HepG2 (cell line): ENCODE data around the gene SSNA1. TPM values are rescaled to one million over a fixed set of nuclear protein-coding genes. Genes with fewer than 3 reads are reported as not detected.

Experiments
- ARID5B ChIP-seq: IDR thresholded peaks from 2 replicates; pipeline ENCODE4 v1.4.0; 2020; ENCODE audit warnings: mild to moderate bottlenecking, missing genetic modification reagents
- PAX8 ChIP-seq: sonication (generic); formaldehyde crosslinking; IDR thresholded peaks from 2 replicates; pipeline ENCODE4 v1.8.0; 2022; ENCODE audit warnings: mild to moderate bottlenecking, missing genetic modification reagents, borderline replicate concordance
- POLR2AphosphoS2 ChIP-seq: IDR thresholded peaks from 2 replicates; pipeline ENCODE4 v1.6.1; 2011; ENCODE audit warnings: low read depth, low read length, improper control_type of control experiment
- REL ChIP-seq: sonication (generic); formaldehyde crosslinking; conservative IDR thresholded peaks from 2 replicates; pipeline ENCODE4 v1.8.0; 2022; ENCODE audit warnings: mild to moderate bottlenecking, missing genetic modification reagents, moderate library complexity
- STAT6 ChIP-seq: sonication (generic); formaldehyde crosslinking; IDR thresholded peaks from 2 replicates; pipeline ENCODE4 v1.4.0; 2020; ENCODE audit warnings: missing genetic modification reagents, mild to moderate bottlenecking, borderline replicate concordance
- ZFX ChIP-seq: sonication (generic); formaldehyde crosslinking; IDR thresholded peaks from 2 replicates; pipeline ENCODE4 v1.4.0; 2020; ENCODE audit warnings: mild to moderate bottlenecking, low read depth, missing genetic modification reagents, moderate library complexity
- ZKSCAN8 ChIP-seq: IDR thresholded peaks from 2 replicates; pipeline ENCODE4 v1.6.1; 2016; ENCODE audit warnings: borderline replicate concordance, missing genetic modification reagents, missing compliant biosample characterization
- ZMYM3 ChIP-seq: sonication (generic); formaldehyde crosslinking; IDR thresholded peaks from 2 replicates; pipeline ENCODE4 v1.5.1; 2020; ENCODE audit warnings: mild to moderate bottlenecking, missing genetic modification reagents
- ZNF138 ChIP-seq: sonication (generic); formaldehyde crosslinking; IDR thresholded peaks from 2 replicates; pipeline ENCODE4 v1.5.0; 2020; ENCODE audit warnings: mild to moderate bottlenecking, low read depth, missing genetic modification reagents
- ZNF275 ChIP-seq: sonication (generic); formaldehyde crosslinking; IDR thresholded peaks from 2 replicates; pipeline ENCODE4 v1.8.0; 2022; ENCODE audit warnings: missing genetic modification reagents, mild to moderate bottlenecking, inconsistent platforms, borderline replicate concordance
- ZNF280B ChIP-seq: sonication (generic); formaldehyde crosslinking; IDR thresholded peaks from 2 replicates; pipeline ENCODE4 v1.5.0; 2020; ENCODE audit warnings: missing genetic modification reagents, mild to moderate bottlenecking, borderline replicate concordance
- ZNF337 ChIP-seq: sonication (generic); formaldehyde crosslinking; IDR thresholded peaks from 2 replicates; pipeline ENCODE4 v1.5.1; 2020; ENCODE audit warnings: missing genetic modification reagents, low read depth, mild to moderate bottlenecking, borderline replicate concordance
- ZNF451 ChIP-seq: sonication (generic); formaldehyde crosslinking; IDR thresholded peaks from 2 replicates; pipeline ENCODE4 v1.5.0; 2020; ENCODE audit warnings: mild to moderate bottlenecking, missing genetic modification reagents
- ZNF710 ChIP-seq: sonication (generic); formaldehyde crosslinking; IDR thresholded peaks from 2 replicates; pipeline ENCODE4 v1.5.0; 2020; ENCODE audit warnings: mild to moderate bottlenecking, missing genetic modification reagents, borderline replicate concordance
- ZNF773 ChIP-seq: sonication (generic); formaldehyde crosslinking; IDR thresholded peaks from 2 replicates; pipeline ENCODE4 v1.4.0; 2020; ENCODE audit warnings: missing genetic modification reagents, borderline replicate concordance
- ZNF792 ChIP-seq: IDR thresholded peaks from 2 replicates; pipeline ENCODE4 v1.6.1; 2016
- polyA plus RNA-seq, 8 experiments: library from polyadenylated mRNA; depleted of rRNA in 3 of 8; stranded (reverse) in 7 of 8; unstranded in 1 of 8; fragments of >200 nt; fragmentation: Illumina TruSeq in 4 of 8; extraction: Trizol in 4 of 8; gene quantifications; 2 replicates each; pipeline versions ENCODE4 v1.2.1 to v1.2.3, GENCODE V29; 2011 to 2016; ENCODE audit warnings: low read depth in 4 of 8, missing spikeins in 1 of 8, mixed read lengths in 1 of 8; ENCODE audit not compliant: insufficient read depth in 1 of 8
- total RNA-seq, 5 experiments: library from RNA; depleted of rRNA; stranded (reverse); fragments of >200 nt; fragmentation: Illumina TruSeq; extraction: Trizol; gene quantifications; 2 replicates each; pipeline ENCODE4 v1.2.3, GENCODE V29; 2016; ENCODE audit warnings: low read depth in 1 of 5

The SSNA1 gene
- total and polyA plus RNA-seq, 2 of the 13 experiments (the other 11 are each of a cell fraction or from before 2014, with no cell fraction given): 35.9 to 49.4 TPM

GRCh38 chr9:137235424-137236237, 47.2 kb downstream of the SSNA1 start (continued):
- TF ChIP-seq ARID5B (no peak), POLR2AphosphoS2 (no peak), ZNF138 (no peak), ZNF337 (CRISPR knock-in tag) (peak; percentile 11; the same call in 1 of the 2 replicates), ZNF792 (0 out of 2 replicates have a peak, but pooled peaks have one; percentile 33), ZNF451 (no peak), ZFX (CRISPR knock-in tag) (peak; percentile 8; the same call in 1 of the 2 replicates), ZNF773 (CRISPR knock-in tag) (peak; percentile 52; the same call in 1 of the 2 replicates), ZNF275 (no peak), ZNF280B (no peak), ZMYM3 (CRISPR knock-in tag) (peak; percentile 83), ZKSCAN8 (CRISPR knock-in tag) (no peak), PAX8 (no peak), STAT6 (no peak), ZNF710 (no peak), REL (CRISPR knock-in tag) (no peak)
